Activated CD4-positive, CD25-positive, alpha-beta regulatory T cell treated with anti-CD3 and anti-CD28 coated beads, Interleukin-2, amount 50 U/mL, for 16 hours (primary cell): ENCODE results near the gene RPGRIP1.
"Not testable (repeated sequence)": the region's sequence is repeated elsewhere in the genome, so short reads cannot be mapped to it uniquely, and the experiment has no call there.

Source experiments
- DNase-seq: peaks from one replicate; pipeline ENCODE4 v3.0.0-alpha.2; 2020; ENCODE audit warnings: low read depth, low spot score

The RPGRIP1 gene

DNA sequence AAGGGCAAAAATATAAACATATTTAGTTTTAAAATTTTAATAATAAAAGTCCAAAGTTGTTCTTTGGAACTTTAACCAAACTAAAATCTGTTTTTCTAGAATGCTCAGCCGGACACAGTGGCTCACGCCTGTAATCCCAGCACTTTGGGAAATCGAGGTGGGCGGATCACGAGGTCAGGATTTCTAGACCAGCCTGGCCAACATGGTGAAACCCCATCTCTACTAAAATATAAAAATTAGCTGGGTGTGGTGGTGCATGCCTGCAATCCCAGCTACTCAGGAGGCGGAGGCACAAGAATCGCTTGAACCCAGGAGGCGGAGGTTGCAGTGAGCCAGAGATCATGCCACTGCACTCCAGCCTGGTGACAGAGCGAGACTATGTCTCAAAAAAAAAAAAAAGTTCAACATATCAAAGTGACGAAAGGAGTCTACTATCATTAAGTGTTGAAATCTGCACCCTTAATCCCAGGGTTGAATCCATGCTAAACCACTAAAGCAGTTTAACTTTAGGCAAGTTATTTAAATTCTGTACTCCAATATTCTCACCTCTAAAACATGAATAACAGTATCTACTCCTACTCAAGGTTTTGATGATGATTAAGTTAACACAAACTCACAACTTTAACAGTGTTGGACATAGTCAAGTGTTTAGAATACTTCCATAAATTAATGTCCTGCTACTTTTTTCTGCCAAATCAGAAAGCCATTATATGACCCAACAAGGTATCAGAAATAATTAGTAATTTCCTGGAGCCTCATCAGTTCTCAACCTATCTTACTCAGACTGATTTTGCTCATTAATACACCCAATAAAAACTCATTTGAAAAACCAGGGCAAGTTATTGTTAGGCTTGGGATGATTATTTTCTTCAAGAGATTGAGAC, 21.6 kb upstream of the RPGRIP1 start:
- no peak for DNase-seq

DNA sequence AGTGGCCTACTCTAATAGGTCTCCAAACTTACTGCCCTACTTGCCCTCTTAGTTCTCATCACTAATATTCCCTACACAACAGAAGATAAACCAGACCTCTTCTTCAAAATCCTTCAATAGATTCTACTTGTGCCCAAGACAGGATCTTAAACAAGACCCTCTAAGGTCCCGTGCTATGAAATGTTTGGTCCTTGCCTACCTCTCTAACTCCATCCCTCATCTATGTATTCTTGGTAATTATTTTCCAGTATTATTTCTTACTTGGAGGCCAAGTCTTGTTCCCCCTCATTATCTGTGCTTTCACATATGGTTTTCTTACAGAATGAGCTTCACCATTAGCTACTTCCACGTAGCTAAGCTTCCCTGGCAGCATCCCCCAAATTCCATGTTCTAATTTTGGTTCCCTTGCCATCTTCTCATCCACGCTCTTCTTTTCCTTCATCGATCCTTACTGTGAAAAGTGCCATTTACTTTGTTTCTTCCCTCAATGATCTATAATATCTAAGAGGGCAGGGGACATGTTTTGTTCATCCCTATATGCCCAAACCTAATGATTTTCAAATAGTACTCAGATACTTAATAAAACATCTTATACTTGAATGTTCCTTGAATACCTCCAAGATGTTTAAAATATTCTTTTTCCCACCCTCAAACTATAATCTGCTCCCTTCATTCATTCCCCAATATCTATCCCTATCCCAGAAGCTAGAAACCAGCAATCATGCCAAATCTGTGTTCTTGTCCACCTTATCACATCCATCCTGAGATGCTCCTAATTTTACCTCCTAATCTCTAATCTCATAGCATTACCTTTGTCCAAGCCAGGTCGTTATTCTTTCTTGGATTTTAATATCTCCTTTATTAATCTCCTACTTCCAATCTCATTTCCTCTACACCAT, 20.7 kb upstream of the RPGRIP1 start:
- DNase-seq: no peak

DNA sequence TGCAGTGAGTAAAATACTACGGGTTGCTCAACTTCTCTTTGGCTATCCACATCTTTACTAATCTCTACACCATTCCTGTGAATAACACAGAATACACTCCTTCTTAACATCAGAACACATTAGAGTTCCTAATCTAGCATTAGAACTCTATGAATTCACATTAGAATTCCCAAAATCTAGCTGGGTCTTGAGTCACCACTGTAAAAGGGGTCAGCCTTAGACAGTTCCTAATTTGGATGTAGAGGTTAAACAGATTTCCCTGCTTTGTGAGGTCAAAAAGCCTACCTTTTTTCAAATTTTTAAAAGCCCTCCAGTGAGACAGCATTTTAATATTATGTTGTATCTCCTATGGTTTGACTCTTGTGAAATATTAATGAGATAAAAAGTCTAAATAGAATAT, 18.1 kb upstream of the RPGRIP1 start:
- no peak for DNase-seq

DNA sequence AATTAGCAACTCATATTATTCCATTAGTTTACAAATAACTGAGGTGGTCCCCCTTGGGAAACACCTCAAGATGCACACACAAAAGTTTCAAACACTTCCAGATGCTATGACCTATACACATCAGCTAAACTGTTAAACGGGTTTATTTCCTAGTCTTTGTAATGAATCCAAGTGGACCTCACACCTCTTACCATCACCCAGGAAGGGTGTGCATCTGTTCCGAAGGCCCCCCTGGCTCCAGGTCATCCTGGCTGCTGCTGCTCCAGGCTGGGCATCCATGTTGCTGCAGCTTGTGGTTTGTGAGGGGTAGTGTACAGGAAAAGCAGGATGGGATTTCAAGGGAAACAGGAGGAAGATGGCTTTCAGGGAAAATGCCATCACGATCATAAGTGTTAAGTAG, 17.5 kb upstream of the RPGRIP1 start:
- DNase-seq: no peak

DNA sequence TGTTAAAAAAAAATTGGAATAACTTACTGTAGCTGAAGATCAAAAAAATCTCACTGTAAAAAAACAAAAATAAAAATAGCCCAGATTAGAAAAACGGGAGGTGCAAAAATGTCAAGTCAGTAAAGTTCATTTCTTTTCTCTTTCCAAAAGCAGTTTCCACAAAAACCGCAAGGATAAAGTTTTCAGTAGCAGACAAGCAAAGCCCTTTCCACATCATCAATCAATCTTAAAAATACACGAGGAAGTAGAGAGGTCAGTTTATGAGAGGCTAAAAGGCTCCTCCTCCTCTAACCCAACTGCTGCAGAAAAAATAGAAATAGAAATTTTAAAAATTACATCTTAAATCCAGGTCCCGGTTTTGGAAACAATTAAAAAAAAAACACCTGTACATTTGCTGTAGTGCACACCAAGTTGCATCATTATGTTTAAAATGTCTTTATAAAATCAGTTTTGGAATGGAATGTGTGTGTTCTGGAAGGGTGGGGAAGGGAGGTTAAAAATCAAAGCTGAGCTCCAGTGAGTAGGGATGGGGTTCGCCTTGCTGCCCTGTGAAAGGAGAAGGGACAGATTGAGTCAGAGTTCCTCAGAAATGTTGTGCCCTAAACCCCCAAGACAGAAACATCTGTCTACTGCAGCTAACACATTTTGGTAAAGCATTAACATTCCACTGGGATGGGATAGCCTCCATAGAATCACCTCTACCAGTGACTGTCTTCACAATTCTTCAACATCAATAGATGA, 16.4 kb upstream of the RPGRIP1 start:
- no peak for DNase-seq

DNA sequence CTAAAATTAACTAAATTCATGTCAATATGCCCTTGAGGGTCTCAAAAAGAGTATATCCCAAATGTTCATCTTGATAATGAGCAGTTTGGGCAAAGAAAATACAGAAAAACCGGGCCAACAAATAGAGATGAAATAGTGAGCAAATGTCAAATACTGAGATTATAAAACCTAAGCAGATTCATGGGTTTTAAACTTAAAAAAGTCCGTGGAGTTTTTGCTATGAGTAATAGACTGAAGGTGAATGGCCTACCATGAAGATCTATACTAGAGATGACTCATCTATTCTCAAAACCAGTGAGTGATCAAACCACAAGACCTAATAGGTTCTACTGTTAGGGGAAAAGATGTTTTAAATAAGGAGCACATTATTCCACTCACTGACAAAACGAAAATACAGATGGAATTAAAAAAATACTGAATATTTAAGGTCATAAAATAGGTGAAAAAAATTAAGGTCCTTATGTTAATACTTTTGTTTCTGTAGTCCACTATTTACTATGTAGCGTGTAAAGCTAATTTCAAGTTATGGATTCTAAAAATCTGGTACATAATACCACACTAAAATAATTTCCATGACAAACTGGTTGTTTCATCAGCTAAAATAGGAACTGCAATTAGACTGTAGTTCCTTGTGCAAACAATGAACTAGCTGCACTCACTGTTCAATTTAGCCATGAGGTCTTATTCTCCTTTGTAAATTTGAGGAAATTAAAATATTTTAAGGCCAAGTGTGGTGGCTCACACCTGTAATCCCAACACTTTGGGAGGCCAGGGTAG, 15.7 kb upstream of the RPGRIP1 start:
- no peak for DNase-seq

DNA sequence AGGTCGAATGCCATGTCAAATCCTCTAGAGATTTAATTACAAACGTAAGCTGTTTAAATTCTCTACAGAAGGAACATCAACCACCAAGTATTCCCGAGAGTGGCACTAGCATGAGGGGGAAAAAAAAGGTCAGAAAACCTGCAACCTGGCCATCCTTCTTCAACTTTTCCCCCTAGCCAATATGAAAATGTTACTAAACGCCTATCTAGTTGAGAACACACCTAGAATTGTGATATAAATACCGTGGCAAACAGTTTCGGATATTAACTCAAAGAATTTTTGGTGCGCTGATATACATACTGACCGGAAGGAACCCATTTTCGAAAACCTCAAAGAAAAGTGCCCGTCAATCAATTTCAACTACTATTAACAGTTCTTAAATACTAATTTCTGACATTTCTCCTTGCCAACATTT, 12.4 kb upstream of the RPGRIP1 start:
- DNase-seq: no peak

DNA sequence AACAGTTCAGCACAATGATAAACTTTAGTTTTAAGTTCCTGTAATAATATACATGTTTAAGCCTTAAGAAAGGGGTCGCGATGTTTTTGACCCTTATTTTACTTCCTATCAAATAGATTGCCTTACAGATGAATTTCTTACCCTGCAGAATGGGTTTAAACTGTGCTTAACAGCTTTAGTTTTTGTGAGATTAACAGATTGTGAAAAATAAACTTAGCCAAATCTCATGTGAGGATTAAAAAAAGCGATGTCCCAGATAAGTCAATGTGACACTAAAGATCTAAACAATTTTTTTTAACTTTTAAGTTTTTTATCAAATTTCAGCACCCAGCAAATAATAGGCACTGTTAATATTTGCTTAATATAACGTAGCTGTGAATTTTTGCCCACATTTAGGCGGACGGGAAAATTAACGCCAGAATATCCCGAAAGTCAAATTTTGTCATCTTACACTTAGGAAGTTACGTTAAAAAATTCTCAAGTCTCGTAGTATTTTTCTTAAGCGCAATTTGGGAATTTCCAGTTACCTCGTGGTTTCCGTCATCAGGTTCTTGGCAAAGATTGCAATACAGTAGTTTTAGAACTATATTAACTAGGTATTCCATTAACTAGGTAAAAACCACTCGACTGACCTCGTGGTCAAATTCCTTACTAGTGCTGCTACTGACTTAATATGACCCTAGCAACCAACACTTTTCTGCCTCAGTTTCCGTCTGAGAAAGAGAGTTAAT, 11.8 kb upstream of the RPGRIP1 start:
- no peak for DNase-seq

DNA sequence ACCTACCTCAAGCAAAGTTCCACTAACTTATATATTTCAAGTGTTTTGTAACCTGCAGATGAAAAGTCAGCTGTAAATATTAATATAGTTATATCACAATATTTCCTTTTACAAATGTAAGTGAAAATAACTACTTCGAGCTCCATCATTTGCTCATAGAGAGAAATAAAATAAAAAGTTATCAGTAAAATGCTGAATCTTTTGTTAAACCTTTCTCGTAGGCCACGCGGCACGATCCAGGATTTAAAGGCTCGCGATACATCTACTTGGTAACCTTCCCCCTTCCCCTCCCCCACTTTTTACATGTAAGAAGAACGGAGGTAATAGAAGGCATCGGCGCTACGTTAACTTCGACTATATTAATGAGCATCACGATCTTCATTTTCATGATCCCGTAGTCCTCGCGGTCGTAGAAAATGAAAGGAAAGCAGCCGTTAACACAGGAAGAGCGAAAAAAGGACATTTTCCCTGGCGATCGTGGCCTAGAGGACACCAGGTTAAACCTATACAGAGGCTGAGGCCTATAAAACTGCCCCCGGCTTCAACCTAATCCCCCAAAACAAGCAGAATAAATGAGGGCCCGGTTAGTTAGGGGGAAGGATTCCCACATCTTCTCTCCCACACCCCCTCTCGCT, 11.1 kb upstream of the RPGRIP1 start:
- DNase-seq: no peak

DNA sequence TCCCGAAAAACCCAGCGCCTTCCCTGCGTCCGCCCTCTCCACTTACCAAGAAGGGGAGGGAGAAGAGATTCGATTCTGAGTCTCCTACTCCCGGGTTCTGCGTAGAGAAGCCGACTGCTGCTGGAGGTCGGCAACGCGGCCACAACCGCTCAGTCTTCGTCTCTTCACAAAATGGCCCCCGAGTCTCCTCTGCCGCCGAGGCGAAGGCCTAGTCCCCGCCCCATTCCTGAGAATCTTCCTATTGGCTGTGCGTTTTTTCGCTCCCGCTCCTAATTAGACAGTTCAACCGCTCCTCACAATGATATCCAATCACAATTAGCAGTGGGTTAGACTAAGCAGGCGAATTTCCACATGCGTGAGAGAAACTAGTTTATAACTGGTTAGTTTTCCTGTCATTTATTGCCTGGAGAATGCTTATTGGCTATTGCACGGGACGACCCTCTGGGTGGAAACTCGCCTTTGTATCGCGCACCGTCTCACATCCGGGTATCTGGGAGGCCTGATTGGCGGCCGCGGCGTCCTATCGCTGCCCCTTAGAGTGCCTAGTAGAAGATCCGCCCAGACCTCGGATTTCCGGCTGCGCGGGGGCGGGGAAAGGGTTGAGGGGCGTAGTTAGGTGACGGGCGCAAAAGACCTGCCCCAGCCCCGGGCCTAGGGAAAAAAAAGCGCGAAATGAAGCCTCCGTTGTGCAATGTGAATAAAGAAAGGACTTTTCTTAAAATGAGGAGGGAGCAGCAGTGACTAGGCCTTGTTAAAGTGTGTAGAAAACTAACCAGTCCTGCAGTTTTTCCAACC, 10.4 kb upstream of the RPGRIP1 start, which contains the start of gene HNRNPC:
HNRNPC (minus strand) TSS at position 191 of the 795 bp plus-strand sequence. CDS start 35,249 bp downstream, outside the sequence.
- peak; percentile 100 for DNase-seq

DNA sequence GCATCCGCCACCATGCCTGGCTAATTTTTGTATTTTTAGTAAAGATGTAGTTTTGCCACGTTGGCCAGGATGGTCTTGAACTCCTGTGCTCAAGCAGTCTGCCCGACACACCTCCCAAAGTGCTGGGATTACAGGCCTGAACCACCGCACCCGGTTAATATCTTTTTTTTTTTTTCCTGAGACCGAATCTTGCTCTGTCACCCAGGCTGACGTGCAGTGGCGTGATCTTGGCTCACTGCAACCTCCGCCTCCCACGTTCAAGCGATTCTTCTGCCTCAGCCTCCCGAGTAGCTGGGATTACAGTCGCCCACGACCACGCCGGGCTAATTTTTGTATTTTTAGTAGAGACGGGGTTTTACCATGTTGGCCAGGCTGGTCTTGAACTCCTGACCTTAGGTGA, 7.2 kb upstream of the RPGRIP1 start:
- DNase-seq: not testable (repeated sequence)

DNA sequence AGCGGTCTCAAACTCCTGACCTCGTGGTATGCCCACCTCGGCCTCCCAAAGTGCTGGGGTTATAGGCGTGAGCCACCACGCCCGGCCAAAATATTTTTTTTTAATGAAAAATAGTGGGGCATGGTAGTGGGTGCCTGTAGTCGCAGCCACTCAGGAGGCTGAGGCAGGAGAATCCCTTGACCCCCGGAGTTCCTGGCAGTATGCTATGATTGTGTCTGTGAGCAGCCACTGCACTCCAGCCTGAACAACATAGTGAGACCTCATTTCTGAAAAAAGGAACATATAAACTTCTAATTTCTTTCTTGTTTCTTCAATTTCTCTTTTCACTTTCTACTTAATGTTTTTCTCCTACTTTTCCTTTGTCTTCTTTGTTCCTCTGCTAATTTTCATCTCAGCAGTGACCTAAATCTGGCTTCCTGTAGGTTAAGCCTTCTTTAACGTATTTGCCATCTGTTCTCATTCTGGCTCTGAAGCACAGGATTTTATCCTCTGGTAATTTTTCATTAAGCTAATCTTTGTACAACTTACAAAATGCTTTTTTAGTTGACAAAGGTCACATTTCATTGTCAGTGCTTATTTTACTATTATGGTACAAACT, 4.5 kb upstream of the RPGRIP1 start:
- no peak for DNase-seq

DNA sequence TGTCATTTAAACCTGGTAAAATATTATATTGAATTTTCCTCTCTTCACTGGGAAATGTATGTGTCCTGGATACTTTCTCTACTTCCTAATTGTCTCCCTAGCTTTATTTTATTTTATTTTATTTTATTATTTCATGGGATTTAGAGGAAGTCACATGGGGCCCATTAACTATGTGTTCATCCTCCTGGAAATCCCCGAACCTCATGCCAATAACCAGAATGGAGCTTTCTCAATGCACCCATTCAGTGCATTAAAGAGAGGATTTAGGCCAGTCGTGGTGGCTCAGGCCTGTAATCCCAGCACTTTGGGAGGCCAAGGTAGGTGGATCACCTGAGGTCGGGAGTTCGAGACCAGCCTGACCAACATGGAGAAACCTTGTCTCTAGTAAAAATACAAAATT, 1.3 kb upstream of the RPGRIP1 start:
- no peak for DNase-seq

DNA sequence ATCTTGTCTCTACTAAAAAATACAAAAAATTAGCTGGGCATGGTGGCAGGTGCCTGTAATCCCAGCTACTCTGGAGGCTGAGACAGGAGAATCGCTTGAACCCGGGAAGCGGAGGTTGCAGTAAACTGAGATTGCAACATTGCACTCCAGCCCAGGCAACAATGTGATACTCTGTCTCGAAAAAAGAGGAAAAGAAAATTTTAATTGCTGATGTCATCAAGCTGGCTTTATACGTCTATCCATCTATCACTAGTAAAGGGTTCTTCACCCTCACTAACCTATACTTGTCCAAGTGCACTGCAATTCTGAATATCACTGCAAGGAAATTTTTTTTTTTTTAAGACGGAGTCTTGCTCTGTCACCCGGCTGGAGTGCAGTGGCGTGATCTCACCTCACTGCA, 2.0 kb downstream of the RPGRIP1 start:
- DNase-seq: not testable (repeated sequence)

DNA sequence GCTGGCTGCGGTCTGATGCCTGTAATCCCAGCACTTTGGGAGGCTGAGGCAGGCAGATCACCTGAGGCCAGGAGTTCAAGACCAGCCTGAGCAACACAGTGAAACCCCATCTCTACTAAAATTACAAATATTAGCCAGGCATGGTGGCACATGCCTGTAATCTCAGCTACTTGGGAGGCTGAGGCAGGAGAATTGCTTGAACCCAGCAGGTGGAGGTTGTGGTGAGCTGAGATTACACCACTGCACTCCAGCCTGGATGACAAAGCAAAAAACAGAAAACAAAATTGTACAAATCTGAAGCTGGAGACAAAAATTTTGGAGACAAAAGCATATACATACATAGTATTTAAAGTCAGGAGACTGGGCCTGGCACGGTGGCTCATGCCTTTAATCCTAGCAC, 6.6 kb downstream of the RPGRIP1 start:
- not testable (repeated sequence) for DNase-seq

DNA sequence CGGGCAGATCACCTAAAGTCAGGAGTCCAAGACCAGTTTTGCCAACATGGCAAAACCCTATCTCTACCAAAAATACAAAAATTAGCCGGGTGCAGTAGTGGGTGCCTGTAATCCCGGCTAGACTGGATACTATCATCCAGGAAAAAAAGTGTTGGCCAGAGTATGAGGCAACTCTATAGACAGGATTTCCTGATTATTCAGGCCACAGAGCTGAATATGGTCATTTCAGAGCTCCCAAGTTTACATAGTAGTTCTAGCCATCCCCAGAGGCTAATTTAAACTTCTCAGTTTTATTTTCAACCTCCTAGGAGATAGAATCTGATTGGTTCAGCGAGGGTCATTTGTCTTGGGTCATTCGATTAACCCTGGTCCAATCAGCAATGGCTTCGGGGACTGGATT, 7.3 kb downstream of the RPGRIP1 start:
- DNase-seq: no peak

DNA sequence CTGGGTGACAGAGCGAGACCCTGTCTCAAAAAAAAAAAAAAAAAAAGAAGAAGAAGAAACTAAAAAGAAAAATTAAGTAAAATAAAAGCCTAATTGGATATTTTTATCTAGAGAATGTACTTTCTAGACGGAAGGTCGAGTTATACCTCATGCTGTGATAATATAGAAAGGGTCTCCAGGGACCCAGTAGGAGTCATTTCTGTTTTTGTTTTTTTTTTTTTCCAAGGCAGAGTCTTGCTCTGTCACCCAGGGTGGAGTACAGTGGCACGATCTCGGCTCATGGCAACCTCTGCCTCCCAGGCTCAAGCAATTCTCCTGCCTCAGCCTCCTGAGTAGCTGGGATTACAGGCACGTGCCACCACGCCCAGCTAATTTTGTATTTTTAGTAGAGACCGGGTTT, 14.1 kb downstream of the RPGRIP1 start:
- DNase-seq: not testable (repeated sequence)

DNA sequence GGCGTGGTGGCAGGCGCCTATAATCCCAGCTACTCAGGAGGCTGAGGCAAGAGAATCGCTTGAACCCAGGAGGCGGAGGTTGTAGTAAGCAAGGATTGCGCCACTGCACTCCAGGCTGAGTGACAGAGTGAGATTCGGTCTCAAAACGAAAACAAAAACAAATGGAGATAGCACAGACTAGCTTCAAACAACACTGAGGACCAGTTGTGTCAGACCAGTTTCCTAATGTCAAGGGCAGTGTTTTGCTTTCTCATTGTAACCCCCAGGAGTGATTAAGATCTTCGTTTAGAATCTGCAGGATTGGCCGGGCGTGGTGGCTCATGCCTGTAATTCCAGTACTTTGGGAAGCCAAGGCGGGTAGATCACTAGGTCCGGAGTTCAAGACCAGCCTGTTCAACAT, 18.5 kb downstream of the RPGRIP1 start:
- no peak for DNase-seq
